Prostate gland (tissue), 2 donors: ENCODE data around the gene NAALADL1. TPM values are rescaled to one million over a fixed set of nuclear protein-coding genes. Genes with fewer than 3 reads are reported as not detected.

ENCODE experiments used
- DNase-seq: peaks from one replicate; pipeline ENCODE4 v3.0.0-alpha.2; 2019; ENCODE audit warnings: low spot score
- H3K27ac ChIP-seq, 2 donors: fragments of 200-600 bp; sonication (generic); 2 replicates each; pipeline ENCODE4 v1.5.1; 2017 to 2019
- H3K27me3 ChIP-seq: fragments of 200-600 bp; sonication (generic); replicated peaks from 2 replicates; pipeline ENCODE4 v1.5.1; 2019; ENCODE audit not compliant: insufficient read depth
- H3K36me3 ChIP-seq, 2 donors: fragments of 200-600 bp; sonication (generic); 1 replicate in 1 of 2; 2 replicates in 1 of 2; pipeline versions ENCODE4 v1.5.1 to v1.8.1; 2017 to 2019
- H3K4me1 ChIP-seq: fragments of 200-600 bp; sonication (generic); replicated peaks from 2 replicates; pipeline ENCODE4 v1.5.1; 2019
- H3K4me3 ChIP-seq, 2 donors: fragments of 200-600 bp; sonication (generic); 2 replicates each; pipeline ENCODE4 v1.5.1; 2017 to 2019
- H3K9me3 ChIP-seq: fragments of 200-600 bp; sonication (generic); 2 replicates; pipeline ENCODE4 v1.5.1; 2017
- POLR2A ChIP-seq: fragments of 450-650 bp; IDR thresholded peaks from one replicate; pipeline ENCODE4 v1.6.1; 2016; ENCODE audit warnings: antibody characterized with exemption, mild to moderate bottlenecking
- POLR2AphosphoS5 ChIP-seq: sonication (generic); formaldehyde crosslinking; IDR thresholded peaks from one replicate; pipeline ENCODE4 v1.6.1; 2017; ENCODE audit warnings: antibody characterized with exemption
- WGBS: methylation state at CpG from one replicate; pipeline ENCODE4 v1.1.5; 2018; 5-methylcytosine and 5-hydroxymethylcytosine counted together
- intact Hi-C: fragments of 100-400 bp; cut with DNase I; formaldehyde crosslinking; loops from one replicate; pipeline ENCODE4 v1.14.2; 2022
- total RNA-seq, 2 donors: library from RNA; depleted of rRNA; stranded (reverse); fragments of >200 nt; gene quantifications; one replicate each; pipeline ENCODE4 v1.1.0, GENCODE V29; 2016
- TF ChIP-seq, protein P1 (sequence below), 4 experiments: fragments of 200-600 bp in 2 of 4; fragments of 450-650 bp in 2 of 4; sonication (generic) in 2 of 4; IDR thresholded peaks; 1 replicate in 3 of 4; 2 replicates in 1 of 4; pipeline ENCODE4 v1.5.1; 2016 to 2019; ENCODE audit warnings: antibody characterized with exemption in 4 of 4, mild to moderate bottlenecking in 2 of 4, moderate library complexity in 2 of 4

Gene NAALADL1
- total RNA-seq, 2 donors from 2014 or later = 8.5 to 15.6 TPM

DNA sequence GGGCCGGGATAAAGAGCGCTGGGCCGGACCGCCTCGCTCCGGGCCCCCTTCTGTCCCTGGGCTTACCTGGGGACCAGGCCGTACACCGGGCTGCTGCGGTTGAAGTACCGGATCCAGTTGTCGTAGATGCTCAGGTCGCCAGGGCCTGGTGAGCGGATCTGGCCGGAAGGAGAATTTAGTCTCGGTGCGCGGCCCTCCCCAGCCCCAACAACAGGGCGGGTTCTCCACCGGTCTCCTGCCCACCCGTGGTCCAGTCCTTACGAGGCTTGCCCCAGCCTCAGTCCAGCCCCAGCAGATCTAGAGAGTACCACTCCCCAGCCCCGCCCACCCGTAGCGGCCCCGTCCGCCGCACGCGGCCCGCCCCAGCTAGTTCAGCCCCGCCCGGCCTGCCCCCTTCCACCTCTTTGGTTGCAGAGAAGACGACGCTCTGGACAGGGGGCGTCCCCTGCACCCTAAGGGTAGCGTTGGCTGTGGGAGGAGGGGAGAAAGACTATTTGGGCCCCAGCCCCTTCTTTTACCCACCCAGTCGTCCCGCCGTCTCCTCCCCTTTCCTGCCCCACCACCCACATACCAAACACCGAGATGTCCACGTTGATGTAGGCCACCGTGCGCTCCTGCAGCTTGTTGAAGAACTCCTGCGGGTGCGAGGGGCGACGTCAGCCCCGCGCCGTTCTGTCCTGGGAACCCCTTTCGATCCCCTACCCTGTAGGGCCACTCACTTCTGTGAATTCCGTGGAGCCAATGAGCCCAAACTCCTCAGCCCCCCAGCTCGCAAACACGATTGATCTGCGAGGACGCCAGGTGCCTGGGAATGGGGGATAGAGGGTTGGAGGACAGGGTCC lies 10.6 kb downstream of the NAALADL1 start:
- Histone ChIP-seq H3K36me3 (no peaks in the 10 kb centered on the region), H3K27me3 (no peaks in the 10 kb centered on the region), H3K27ac (peak overlapping the region; percentile 15 to 51), H3K9me3 (no peaks in the 10 kb centered on the region), H3K4me3 (peak overlapping the region; percentile 34 to 37), H3K4me1 (no peaks in the 10 kb centered on the region)
- DNase-seq = no peak
- intact Hi-C loops = no loop called here
- 13% methylated on average over 56 of the region's 56 CpGs for WGBS
- TF ChIP-seq POLR2A = no peak
- TF ChIP-seq POLR2AphosphoS5 = no peak
- TF ChIP-seq, protein P1, sequence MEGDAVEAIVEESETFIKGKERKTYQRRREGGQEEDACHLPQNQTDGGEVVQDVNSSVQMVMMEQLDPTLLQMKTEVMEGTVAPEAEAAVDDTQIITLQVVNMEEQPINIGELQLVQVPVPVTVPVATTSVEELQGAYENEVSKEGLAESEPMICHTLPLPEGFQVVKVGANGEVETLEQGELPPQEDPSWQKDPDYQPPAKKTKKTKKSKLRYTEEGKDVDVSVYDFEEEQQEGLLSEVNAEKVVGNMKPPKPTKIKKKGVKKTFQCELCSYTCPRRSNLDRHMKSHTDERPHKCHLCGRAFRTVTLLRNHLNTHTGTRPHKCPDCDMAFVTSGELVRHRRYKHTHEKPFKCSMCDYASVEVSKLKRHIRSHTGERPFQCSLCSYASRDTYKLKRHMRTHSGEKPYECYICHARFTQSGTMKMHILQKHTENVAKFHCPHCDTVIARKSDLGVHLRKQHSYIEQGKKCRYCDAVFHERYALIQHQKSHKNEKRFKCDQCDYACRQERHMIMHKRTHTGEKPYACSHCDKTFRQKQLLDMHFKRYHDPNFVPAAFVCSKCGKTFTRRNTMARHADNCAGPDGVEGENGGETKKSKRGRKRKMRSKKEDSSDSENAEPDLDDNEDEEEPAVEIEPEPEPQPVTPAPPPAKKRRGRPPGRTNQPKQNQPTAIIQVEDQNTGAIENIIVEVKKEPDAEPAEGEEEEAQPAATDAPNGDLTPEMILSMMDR (IDR thresholded peaks at IDR 0.05) = no peak

DNA sequence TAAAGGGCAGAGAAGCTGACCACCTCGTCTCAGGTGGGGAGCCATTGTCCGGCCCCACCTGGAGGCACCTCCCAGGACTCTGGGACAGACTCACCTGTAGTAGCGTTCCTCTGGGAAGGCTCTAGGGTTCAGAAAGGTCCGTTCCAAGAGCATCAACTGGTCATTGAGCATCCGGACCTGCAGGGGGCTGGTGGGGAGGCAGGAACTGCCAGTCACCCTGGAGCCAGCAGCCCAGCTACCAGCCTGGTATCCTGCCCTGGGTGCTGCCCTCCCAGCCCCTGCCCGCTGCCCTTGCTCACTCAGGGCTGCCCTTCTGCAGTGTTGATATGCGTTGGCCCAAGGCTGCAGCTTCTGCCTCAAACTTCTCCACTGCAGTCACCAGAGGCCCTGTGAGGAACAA lies 12.6 kb downstream of the NAALADL1 start:
- Histone ChIP-seq H3K4me1 (no peaks in the 10 kb centered on the region), H3K27ac (no peak overlapping the region), H3K27me3 (no peaks in the 10 kb centered on the region), H3K4me3 (no peak overlapping the region), H3K9me3 (no peaks in the 10 kb centered on the region), H3K36me3 (no peaks in the 10 kb centered on the region)
- TF ChIP-seq, protein P1 (IDR thresholded peaks at IDR 0.05) = no peak
- TF ChIP-seq POLR2AphosphoS5 (no peak), POLR2A (no peak)
- intact Hi-C loops = no loop called here
- DNase-seq = no peak
- 90% methylated on average over 6 of the region's 7 CpGs for whole genome bisulfite sequencing

DNA sequence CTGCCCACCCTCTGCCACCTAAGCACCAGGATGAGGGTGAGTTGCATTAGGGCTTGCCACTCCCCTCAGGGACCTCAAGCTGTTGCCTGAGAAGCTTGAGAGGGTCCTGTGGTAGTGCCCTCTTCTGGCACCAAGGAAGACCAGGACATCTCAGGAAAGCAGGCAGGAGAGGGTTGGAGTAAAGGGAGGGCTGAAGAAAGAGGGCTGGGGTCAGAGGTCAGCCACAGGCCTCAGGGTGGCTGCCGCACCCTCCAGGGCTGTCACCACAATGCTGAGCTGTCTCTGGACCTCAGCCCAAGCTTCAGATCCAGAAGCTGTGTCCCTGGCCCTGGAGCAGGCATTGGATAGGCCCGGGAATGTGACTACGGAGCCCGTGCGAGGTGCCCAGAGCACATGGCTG lies 13.3 kb downstream of the NAALADL1 start:
- DNase-seq = no peak
- no peak overlapping the region for H3K27ac ChIP-seq
- H3K4me1 ChIP-seq = peaks cover 5% of the 10 kb centered on the region
- no peak overlapping the region for H3K4me3 ChIP-seq
- intact Hi-C loops = no loop called here
- WGBS = 88% methylated on average over 5 of the region's 5 CpGs
- TF ChIP-seq POLR2AphosphoS5 (no peak), POLR2A (no peak)
- TF ChIP-seq, protein P1 (IDR thresholded peaks at IDR 0.05) = no peak
- H3K27me3 ChIP-seq = no peaks in the 10 kb centered on the region
- H3K9me3 ChIP-seq = no peaks in the 10 kb centered on the region
- H3K36me3 ChIP-seq = no peaks in the 10 kb centered on the region

DNA sequence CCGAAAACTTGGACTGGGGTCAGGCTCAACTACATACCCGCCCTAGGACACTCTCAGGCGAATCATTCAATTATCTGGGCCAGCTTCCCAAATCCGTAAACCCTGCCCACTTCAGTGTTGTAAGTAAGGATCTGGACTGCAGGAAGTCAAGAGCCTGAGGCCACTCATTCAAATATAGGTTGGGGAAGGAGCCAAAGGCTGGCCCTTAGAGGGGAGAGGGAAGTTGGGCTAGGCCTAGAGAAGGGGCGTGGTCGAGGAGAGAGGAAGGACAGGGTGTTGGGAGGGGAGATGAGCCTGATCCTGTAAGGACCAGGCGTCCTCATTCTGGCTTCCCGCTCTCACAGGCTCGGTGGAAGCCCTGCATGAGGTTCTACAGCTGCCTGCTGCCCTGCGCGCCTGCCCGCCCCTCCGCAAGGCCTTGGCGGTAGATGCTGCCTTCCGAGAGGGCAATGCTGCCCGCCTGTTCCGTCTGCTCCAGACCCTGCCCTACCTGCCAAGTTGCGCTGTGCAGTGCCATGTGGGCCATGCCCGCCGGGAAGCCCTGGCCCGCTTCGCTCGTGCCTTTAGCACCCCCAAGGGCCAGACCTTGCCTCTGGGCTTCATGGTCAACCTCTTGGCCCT lies 14.4 kb downstream of the NAALADL1 start:
- no peaks in the 10 kb centered on the region for H3K36me3 ChIP-seq
- no peak for DNase-seq
- H3K4me1 ChIP-seq = peaks cover 5% of the 10 kb centered on the region
- H3K4me3 ChIP-seq = no peak overlapping the region
- H3K9me3 ChIP-seq = no peaks in the 10 kb centered on the region
- no peaks in the 10 kb centered on the region for H3K27me3 ChIP-seq
- 88% methylated on average over 22 of the region's 23 CpGs for WGBS
- TF ChIP-seq POLR2A (no peak), POLR2AphosphoS5 (no peak)
- TF ChIP-seq, protein P1 (IDR thresholded peaks at IDR 0.05) = no peak
- intact Hi-C loops = loop anchor here (5.0 kb wide), 1 partner anchor 38 kb away; the partner anchor contains the start of genes CDCA5 and ZFPL1
- no peak overlapping the region for H3K27ac ChIP-seq
